Memory B cell (primary cell): Measurements from ENCODE around the gene KRTAP6-2.

Experiments used
- ATAC-seq: fragments of 150-1000 bp; cut with Tn5 transposase; 2 replicates; pipeline ENCODE4 v1.10.0; 2021; ENCODE audit warnings: low read depth, mild to moderate bottlenecking, moderate library complexity
- DNase-seq, 2 donors: peaks; one replicate each; pipeline ENCODE4 v3.0.0; 2022; ENCODE audit warnings: low spot score in 2 of 2
- H3K27ac Mint-ChIP-seq: one replicate; pipeline ENCODE4 v1.8.0; 2022; ENCODE audit warnings: mild to moderate bottlenecking, moderate library complexity, mixed read lengths
- H3K27me3 Mint-ChIP-seq: one replicate; pipeline ENCODE4 v1.8.0; 2022; ENCODE audit warnings: mixed read lengths
- H3K36me3 Mint-ChIP-seq: one replicate; pipeline ENCODE4 v1.8.0; 2022; ENCODE audit warnings: mild to moderate bottlenecking, mixed read lengths
- H3K4me1 Mint-ChIP-seq: one replicate; pipeline ENCODE4 v1.8.0; 2022; ENCODE audit warnings: mixed read lengths
- H3K4me3 Mint-ChIP-seq: one replicate; pipeline ENCODE4 v1.8.0; 2022; ENCODE audit warnings: mild to moderate bottlenecking, moderate library complexity, mixed read lengths
- H3K9me3 Mint-ChIP-seq: one replicate; pipeline ENCODE4 v1.8.0; 2022; ENCODE audit warnings: mixed read lengths

The KRTAP6-2 gene

DNA sequence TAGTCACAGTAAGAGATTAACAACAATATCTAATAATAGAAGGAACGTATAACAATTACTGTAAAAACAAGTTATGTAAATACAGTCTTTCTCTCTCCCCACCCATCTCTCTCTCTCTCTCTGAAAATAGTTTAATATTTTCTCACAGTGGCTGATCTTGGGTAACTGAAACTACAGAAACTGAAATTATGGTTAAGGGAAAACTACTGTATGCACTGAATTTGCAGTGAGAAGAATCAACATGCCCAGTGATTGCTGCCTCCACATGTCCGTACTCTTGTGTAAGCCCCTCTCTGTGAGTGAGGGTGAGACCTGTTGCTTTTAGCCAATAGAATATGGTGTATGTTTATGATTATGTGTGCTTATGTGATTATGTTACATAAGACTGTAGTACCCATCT lies 13.4 kb upstream of the KRTAP6-2 start:
- Mint-ChIP-seq H3K4me1 (no peaks in the 10 kb centered on the region), H3K27ac (no peak overlapping the region), H3K4me3 (no peak overlapping the region), H3K9me3 (peaks cover 4% of the 10 kb centered on the region), H3K36me3 (no peaks in the 10 kb centered on the region), H3K27me3 (no peaks in the 10 kb centered on the region)
- ATAC-seq, result no peak
- no peak for DNase-seq

DNA sequence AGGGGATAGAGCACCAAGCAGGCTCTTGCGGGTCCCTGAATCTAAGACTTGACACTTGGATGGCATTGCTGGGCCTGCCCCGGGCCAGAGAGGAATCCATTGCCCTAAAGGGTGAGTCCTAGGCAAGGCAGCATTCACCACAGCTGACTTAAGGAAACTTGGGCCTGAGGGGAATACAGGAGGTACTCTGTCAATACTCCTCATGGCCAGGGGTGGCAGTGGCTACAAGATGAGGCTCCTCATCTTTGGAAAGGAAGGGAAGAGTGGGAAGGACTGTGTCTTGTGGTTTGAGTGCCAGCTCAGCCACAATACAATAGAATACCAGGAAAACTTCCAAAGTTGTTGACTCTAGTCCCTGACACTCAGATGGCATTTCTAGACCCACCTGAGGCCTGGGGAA lies 7.3 kb upstream of the KRTAP6-2 start:
- DNase-seq, result no peak
- H3K4me3 Mint-ChIP-seq, result no peak overlapping the region
- H3K9me3 Mint-ChIP-seq, result peaks cover 5% of the 10 kb centered on the region
- no peaks in the 10 kb centered on the region for H3K4me1 Mint-ChIP-seq
- no peak for ATAC-seq
- H3K36me3 Mint-ChIP-seq, result no peaks in the 10 kb centered on the region
- H3K27ac Mint-ChIP-seq, result no peak overlapping the region
- no peaks in the 10 kb centered on the region for H3K27me3 Mint-ChIP-seq

DNA sequence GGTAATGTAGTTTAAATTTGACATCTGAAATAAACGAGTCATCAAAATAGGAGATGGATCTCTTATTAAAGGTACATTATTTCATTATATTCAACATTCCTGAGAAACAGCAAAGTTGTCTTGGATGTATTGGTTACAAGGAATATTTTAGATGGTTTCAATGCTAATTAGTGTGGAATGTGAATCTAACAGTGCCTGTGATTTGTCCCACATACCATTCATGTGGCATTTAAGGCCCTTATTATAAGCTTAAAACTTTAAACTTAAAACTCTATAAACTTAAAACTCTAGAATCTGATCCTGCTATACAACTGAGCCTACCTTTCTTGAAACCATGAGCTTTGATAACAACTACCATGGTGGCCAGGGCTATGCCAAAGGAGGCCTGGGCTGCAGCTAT lies 2.1 kb upstream of the KRTAP6-2 start, which contains the start of gene KRTAP22-1:
TSS of gene KRTAP22-1 (plus strand) at position 301 of the 400 bp plus-strand sequence.
- H3K4me3 Mint-ChIP-seq, result no peak within 1 kb of the TSS
- H3K4me1 Mint-ChIP-seq, result no peaks in the 10 kb centered on the region
- H3K36me3 Mint-ChIP-seq, result no peaks in the 10 kb centered on the region
- no peak for ATAC-seq
- H3K9me3 Mint-ChIP-seq, result peaks cover 2% of the 10 kb centered on the region
- no peaks in the 10 kb centered on the region for H3K27me3 Mint-ChIP-seq
- no peak within 1 kb of the TSS for H3K27ac Mint-ChIP-seq
- DNase-seq, result no peak

DNA sequence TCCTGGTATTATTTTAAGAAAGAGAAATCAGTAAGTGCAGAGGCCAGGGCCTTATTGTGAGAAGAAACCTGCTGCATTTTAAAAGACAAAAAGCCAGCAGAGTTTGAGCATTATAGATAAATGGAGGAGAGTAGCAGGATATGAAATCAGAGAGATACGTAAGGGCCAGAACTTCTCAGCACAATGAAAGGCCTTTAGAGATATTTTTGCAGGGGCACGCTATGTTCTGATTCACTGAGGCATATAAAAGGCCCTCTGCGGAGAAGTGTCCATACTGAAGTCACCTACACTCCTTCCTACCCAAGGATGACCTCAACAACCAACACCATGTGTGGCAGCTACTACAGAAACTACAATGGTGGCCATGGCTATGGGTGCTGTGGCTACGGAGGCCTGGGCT lies 6.6 kb downstream of the KRTAP6-2 start, which contains the start of gene KRTAP6-3:
TSS of gene KRTAP6-3 (plus strand) at position 301 of the 400 bp plus-strand sequence. CDS start at position 307, 6 bp downstream.
- H3K36me3 Mint-ChIP-seq, result no peaks in the 10 kb centered on the region
- peaks cover 4% of the 10 kb centered on the region for H3K9me3 Mint-ChIP-seq
- DNase-seq (no peak), ATAC-seq (no peak)
- no peak within 1 kb of the TSS for H3K27ac Mint-ChIP-seq
- H3K4me3 Mint-ChIP-seq, result no peak within 1 kb of the TSS
- H3K27me3 Mint-ChIP-seq, result no peaks in the 10 kb centered on the region
- H3K4me1 Mint-ChIP-seq, result no peaks in the 10 kb centered on the region

DNA sequence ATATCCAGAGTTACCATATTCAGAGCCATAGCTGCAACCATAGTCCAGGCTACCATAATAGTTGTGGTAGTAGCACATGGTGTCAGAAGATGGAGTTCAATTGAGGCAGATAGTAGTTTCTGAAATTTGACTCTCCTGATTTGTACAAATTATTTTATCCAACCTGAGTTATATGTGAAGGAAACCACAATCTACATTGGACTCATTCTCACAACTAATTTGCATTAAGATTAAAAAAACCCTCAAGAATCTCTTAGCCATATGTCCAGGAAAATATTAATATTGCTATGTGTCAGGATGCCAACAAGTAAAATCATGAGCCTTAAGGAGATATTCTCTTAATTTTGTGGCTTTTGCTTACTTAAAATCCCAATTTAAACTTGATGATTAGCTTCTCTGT lies 8.4 kb downstream of the KRTAP6-2 start, which contains the start of gene KRTAP22-2:
TSS of gene KRTAP22-2 (minus strand) at position 101 of the 400 bp plus-strand sequence.
- DNase-seq (no peak), ATAC-seq (no peak)
- Mint-ChIP-seq H3K9me3 (peaks cover 4% of the 10 kb centered on the region), H3K4me3 (no peak within 1 kb of the TSS), H3K27me3 (no peaks in the 10 kb centered on the region), H3K27ac (no peak within 1 kb of the TSS), H3K36me3 (no peaks in the 10 kb centered on the region), H3K4me1 (no peaks in the 10 kb centered on the region)

DNA sequence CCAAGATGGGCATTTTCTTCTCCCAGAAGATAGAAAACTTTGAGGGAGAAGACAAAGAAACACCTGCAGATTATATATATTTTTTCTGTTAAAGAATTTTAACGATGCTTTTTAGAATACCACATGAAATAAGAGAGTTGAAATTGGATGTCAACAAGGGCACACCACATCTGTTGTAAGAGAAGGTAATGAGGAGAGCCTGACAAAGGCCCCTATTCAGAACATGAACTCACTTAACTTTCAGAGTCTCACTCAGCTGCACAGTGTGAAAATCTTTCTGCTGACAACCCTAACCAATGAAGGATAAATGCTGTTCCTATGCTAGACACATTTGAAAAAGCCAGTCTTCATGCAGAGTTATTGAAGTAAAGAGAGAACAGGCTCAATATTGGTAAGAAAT lies 15.8 kb downstream of the KRTAP6-2 start:
- H3K27ac Mint-ChIP-seq, result no peak overlapping the region
- H3K27me3 Mint-ChIP-seq, result no peaks in the 10 kb centered on the region
- ATAC-seq (no peak), DNase-seq (no peak)
- H3K4me3 Mint-ChIP-seq, result no peak overlapping the region
- no peaks in the 10 kb centered on the region for H3K4me1 Mint-ChIP-seq
- H3K9me3 Mint-ChIP-seq, result peaks cover 2% of the 10 kb centered on the region
- no peaks in the 10 kb centered on the region for H3K36me3 Mint-ChIP-seq

DNA sequence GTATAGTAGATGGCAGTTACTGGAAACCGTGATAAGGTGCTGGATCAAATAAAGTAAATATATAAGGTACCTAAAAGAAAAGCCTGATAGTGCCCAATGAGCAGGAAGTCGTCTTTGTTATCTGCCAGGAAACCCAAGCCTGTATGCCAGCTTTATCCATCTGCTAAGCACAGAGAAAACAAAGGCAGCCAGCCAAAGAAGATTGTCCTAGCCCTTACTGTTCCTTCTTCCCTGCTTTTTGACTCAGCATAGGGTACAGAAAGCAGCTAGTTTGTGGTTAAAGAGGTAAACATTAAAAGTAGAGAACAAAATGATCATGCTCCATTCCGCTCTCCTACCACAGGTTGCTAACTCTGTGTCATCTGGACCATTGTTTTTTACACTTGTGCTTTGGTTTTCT lies 18.6 kb downstream of the KRTAP6-2 start:
- ATAC-seq, result no peak

DNA sequence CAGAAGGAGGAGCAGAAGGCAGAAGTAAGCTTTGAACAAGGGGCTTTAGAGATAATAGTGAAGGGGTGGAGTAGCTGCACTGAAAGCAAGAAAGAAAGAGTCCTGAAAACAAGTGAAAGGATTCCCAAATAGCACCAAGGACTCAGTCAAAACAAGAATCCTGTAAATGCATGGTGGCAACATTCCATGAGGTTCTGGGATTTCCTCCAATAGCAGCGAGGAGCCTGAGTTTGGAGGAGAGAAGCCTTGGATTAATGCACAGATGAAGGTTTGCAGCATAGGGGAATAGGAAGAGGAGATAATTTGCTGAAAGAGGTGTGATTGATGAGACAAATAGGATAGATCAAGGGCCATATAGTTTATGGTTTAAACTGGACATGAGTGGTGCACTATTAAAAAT lies 19.4 kb downstream of the KRTAP6-2 start:
- Mint-ChIP-seq H3K9me3 (no peaks in the 10 kb centered on the region), H3K4me1 (no peaks in the 10 kb centered on the region), H3K27ac (no peak overlapping the region), H3K36me3 (no peaks in the 10 kb centered on the region), H3K4me3 (no peak overlapping the region), H3K27me3 (no peaks in the 10 kb centered on the region)
- DNase-seq (no peak), ATAC-seq (no peak)

More for the DNA sequence above, 18.6 kb downstream of the KRTAP6-2 start:
- no peaks in the 10 kb centered on the region for H3K4me1 Mint-ChIP-seq
- H3K4me3 Mint-ChIP-seq, result no peak overlapping the region
- no peak for DNase-seq
- peaks cover 2% of the 10 kb centered on the region for H3K9me3 Mint-ChIP-seq
- no peaks in the 10 kb centered on the region for H3K27me3 Mint-ChIP-seq
- no peaks in the 10 kb centered on the region for H3K36me3 Mint-ChIP-seq
- H3K27ac Mint-ChIP-seq, result no peak overlapping the region

DNA sequence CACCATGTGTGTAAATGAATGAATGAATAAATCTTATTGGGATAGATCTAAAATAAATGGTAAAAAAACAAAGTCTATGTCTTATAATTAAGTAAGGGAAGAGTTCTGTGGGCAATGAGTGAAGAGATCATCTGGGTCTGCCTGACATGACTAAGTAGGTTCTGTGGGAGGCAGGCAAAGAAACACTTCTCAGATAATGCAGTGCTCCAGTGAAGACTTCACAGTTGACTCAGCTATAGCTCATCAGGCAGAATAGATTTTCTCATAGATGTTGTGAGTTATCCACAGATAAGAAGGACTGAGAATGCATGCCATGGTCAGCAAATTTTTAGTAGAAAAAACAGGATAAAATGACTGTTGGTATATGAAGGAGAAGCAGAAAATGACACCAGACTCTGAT lies 20.9 kb downstream of the KRTAP6-2 start:
- Mint-ChIP-seq H3K4me3 (no peak overlapping the region), H3K4me1 (no peaks in the 10 kb centered on the region), H3K36me3 (no peaks in the 10 kb centered on the region), H3K27me3 (no peaks in the 10 kb centered on the region), H3K27ac (no peak overlapping the region), H3K9me3 (peaks cover 2% of the 10 kb centered on the region)
- ATAC-seq (no peak), DNase-seq (no peak)

DNA sequence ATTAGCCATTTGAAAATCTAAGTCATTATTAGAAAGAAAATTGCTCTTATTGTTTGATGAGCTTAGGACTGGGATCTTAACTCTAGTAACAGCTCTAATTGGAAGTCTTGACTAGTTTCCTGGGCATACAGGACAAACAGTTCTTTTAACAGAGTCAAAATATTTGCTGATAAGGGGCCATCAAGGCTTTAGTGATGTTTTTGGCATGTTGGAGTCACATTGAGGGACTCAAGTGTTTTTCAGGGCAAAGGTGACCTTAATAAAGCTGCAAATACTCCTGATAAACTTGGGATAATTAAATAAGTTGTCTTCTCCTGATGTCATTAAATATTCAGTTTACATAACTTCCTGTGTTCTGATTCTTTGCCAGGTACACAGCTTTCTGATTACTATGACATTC lies 31.1 kb downstream of the KRTAP6-2 start:
- DNase-seq (no peak), ATAC-seq (no peak)
- Mint-ChIP-seq H3K27ac (no peak overlapping the region), H3K27me3 (no peaks in the 10 kb centered on the region), H3K4me1 (no peaks in the 10 kb centered on the region), H3K36me3 (no peaks in the 10 kb centered on the region), H3K9me3 (peaks cover 8% of the 10 kb centered on the region), H3K4me3 (no peak overlapping the region)

DNA sequence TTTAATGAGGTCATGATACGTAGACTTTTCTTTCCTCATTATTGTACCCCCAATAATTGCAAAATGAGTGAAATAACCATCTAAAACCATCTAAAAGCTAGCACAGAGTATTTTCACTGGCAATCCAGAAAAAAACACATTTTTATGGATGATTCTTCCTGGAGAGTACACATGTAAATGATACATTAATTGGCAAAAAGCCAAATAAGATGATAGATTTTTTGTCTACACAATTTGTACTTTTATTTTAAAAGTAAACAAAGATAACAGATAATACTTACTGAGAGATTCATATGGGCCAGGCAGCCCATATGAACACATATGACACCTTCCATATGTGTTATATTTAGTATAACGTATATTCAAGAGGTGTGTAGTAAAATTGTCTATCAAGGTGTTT lies 35.1 kb downstream of the KRTAP6-2 start:
- ATAC-seq (no peak), DNase-seq (no peak)
- no peak overlapping the region for H3K4me3 Mint-ChIP-seq
- no peaks in the 10 kb centered on the region for H3K27me3 Mint-ChIP-seq
- no peaks in the 10 kb centered on the region for H3K4me1 Mint-ChIP-seq
- peaks cover 3% of the 10 kb centered on the region for H3K9me3 Mint-ChIP-seq
- H3K27ac Mint-ChIP-seq, result no peak overlapping the region
- no peaks in the 10 kb centered on the region for H3K36me3 Mint-ChIP-seq

DNA sequence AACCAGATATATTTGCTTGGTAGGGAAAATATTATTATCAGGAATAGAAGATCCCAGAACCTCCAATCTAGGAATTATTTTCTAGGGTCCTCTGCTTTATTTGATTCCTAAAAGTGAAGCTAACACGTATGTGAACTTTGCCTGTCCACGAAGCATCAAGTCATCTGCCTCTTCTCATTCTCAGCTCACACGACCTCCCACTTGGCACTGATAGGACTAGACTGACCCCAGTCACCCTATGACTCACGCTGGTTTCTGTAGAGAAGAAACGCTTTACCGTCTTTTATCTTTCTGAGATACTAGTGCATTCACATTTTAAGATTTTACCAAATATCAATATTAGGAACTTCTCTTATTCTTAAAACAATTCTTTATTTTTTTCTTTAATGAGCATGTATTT lies 35.6 kb downstream of the KRTAP6-2 start:
- no peaks in the 10 kb centered on the region for H3K27me3 Mint-ChIP-seq
- H3K4me3 Mint-ChIP-seq, result no peak overlapping the region
- H3K36me3 Mint-ChIP-seq, result no peaks in the 10 kb centered on the region
- H3K27ac Mint-ChIP-seq, result no peak overlapping the region
- DNase-seq (no peak), ATAC-seq (no peak)
- peaks cover 3% of the 10 kb centered on the region for H3K9me3 Mint-ChIP-seq
- no peaks in the 10 kb centered on the region for H3K4me1 Mint-ChIP-seq

DNA sequence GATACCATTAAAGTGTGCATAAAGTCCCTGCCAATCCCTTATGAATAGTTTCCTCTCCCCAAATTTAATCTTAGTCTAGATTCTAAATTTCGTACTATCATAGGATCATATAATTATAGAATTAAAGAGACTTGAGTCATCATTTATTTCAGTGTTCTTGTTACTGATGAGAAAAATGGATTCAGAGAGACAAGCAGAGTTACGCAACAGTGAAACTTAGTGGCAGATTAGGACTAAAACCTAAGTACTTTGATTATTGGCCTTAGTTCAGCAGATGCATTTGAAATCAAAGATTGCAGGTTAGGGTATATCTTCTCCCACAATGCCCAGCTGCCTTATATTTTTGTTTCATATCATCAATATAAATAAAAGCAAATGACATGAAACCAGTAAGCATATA lies 36.7 kb downstream of the KRTAP6-2 start:
- ATAC-seq (no peak), DNase-seq (no peak)
- Mint-ChIP-seq H3K36me3 (no peaks in the 10 kb centered on the region), H3K27ac (no peak overlapping the region), H3K4me3 (no peak overlapping the region), H3K27me3 (no peaks in the 10 kb centered on the region), H3K9me3 (peaks cover 3% of the 10 kb centered on the region), H3K4me1 (no peaks in the 10 kb centered on the region)

DNA sequence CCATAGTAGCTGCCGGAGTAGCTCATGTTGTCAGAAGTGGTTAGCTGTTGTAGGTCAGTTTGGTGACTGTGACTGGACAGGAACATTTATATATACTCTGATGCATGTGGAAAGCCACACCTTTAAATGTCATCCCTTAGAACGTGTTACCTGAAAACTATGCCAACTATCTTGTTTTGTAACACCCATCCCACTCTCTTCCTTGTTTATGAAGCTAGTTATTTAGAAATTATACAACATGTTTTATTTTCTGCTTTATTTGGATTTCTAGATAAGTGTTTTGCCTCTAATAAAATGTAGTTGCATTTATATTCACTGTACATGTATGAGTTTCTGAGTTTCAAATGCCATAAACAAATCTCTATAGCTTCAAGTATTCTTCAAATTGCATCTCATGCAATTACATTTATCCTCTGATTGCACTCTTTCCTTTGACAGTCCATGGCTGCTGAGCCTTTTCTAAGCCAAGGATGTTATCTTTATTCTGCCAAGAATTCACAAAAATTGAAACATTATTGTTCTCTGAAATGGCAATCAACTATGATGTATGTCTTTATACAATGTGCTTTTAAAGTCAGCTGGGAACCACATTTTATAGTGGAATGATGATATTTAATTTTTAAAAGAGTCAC lies 37.3 kb downstream of the KRTAP6-2 start, which contains the start of gene KRTAP19-7:
TSS of gene KRTAP19-7 (minus strand) at position 51 of the 632 bp plus-strand sequence. CDS start at position 26, 25 bp downstream.
- Mint-ChIP-seq H3K36me3 (no peaks in the 10 kb centered on the region), H3K27me3 (no peaks in the 10 kb centered on the region), H3K27ac (no peak within 1 kb of the TSS), H3K4me3 (no peak within 1 kb of the TSS), H3K4me1 (no peaks in the 10 kb centered on the region), H3K9me3 (peaks cover 3% of the 10 kb centered on the region)
- no peak for DNase-seq
- no peak for ATAC-seq

DNA sequence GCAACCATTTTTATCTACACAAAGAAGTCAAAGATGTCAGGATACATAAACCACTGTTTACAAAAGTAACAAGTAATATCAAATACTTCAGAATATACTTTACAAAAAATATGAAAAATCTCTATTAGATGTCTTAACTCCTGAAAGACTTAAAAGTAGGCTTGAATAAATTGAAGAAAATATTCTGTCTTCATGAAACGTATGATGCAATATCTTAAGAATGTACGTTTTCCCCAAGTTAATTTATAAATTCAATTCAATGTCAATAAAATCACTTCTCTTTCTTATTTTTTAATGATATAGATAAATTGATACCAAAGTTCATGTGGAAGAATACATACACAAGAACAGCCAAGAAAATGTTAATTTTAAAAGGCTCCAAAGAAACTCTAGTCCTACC lies 43.6 kb downstream of the KRTAP6-2 start:
- Mint-ChIP-seq H3K36me3 (no peaks in the 10 kb centered on the region), H3K9me3 (peaks cover 6% of the 10 kb centered on the region), H3K4me1 (no peaks in the 10 kb centered on the region), H3K27ac (no peak overlapping the region), H3K4me3 (no peak overlapping the region), H3K27me3 (no peaks in the 10 kb centered on the region)
- DNase-seq (no peak), ATAC-seq (no peak)
